A549 (cell line): ENCODE measurements around the gene GPR153. TPM values are rescaled to one million over a fixed set of nuclear protein-coding genes. Genes with fewer than 3 reads are reported as not detected.
A peak's percentile ranks its signal among the peaks of the same experiment; 100 is the strongest.

Source experiments
- ATAC-seq, 2 experiments: fragments of 200-7000 bp in 1 of 2; fragments of >200 bp in 1 of 2; cut with Nextera tagmentation in 1 of 2; cut with Tn5 transposase in 1 of 2; 3 replicates each; pipeline versions ENCODE4 v1.8.0 to v1.9.1; 2018 to 2020; ENCODE audit warnings: mild to moderate bottlenecking in 1 of 2, moderate library complexity in 1 of 2
- CTCF ChIA-PET: fragments of 300-600 bp; sonication (Branson Sonifier 250); formaldehyde crosslinking; extraction: SDS; loops from one replicate; lab custom pipeline; 2021; ENCODE audit warnings: antibody characterized with exemption, inconsistent platforms; lab: Yijun Ruan, JAX
- POLR2A ChIA-PET: fragments of 350-600 bp; formaldehyde crosslinking; extraction: SDS; loops from one replicate; lab custom pipeline; 2021; ENCODE audit warnings: antibody characterized with exemption, inconsistent platforms; lab: Yijun Ruan, JAX
- DNase-seq, 2 experiments: peaks; one replicate each; pipeline versions ENCODE4 v3.0.0 to v3.0.0-alpha.2; 2011 to 2016; ENCODE audit warnings: low read depth in 1 of 2, low spot score in 1 of 2
- FAIRE-seq: peaks from 2 replicates; lab custom pipeline; 2011; peaks lifted over from hg19 to GRCh38; lab: Jason Lieb, UNC
- H3K27ac ChIP-seq, 2 experiments: fragments of >200 bp; sonication (Bioruptor Twin); formaldehyde crosslinking; 3 replicates each; pipeline ENCODE4 v1.5.1; 2016 to 2017
- H3K4me1 ChIP-seq: fragments of >200 bp; sonication (Bioruptor Twin); formaldehyde crosslinking; 3 replicates; pipeline ENCODE4 v1.6.1; 2016
- H3K4me2 ChIP-seq: fragments of >200 bp; sonication (Bioruptor Twin); formaldehyde crosslinking; 3 replicates; pipeline ENCODE4 v1.6.1; 2016
- H3K4me3 ChIP-seq: fragments of >200 bp; sonication (Bioruptor Twin); formaldehyde crosslinking; 3 replicates; pipeline ENCODE4 v1.5.1; 2016
- H3K9me3 ChIP-seq: fragments of >200 bp; sonication (Bioruptor Twin); formaldehyde crosslinking; 3 replicates; pipeline ENCODE4 v1.6.1; 2016
- ATOH8 ChIP-seq: fragments of 250-450 bp; sonication (Bioruptor Pico); IDR thresholded peaks from 2 replicates; pipeline ENCODE4 v1.5.0; 2020; ENCODE audit warnings: low read depth, mild to moderate bottlenecking, moderate library complexity
- CHD2 ChIP-seq: fragments of 150-350 bp; IDR thresholded peaks from 2 replicates; pipeline ENCODE4 v1.6.1; 2014; ENCODE audit warnings: low read length; ENCODE audit not compliant: partially characterized antibody
- CTCF ChIP-seq: fragments of >200 bp; sonication (Bioruptor Twin); formaldehyde crosslinking; IDR thresholded peaks from 3 replicates; pipeline ENCODE4 v1.5.1; 2016
- EHF ChIP-seq: fragments of 250-450 bp; sonication (Bioruptor Pico); IDR thresholded peaks from 2 replicates; pipeline ENCODE4 v1.5.0; 2020; ENCODE audit warnings: mild to moderate bottlenecking
- EHMT2 ChIP-seq: fragments of 200-600 bp; sonication (generic); IDR thresholded peaks from 2 replicates; pipeline ENCODE4 v1.6.1; 2016; ENCODE audit warnings: antibody characterized with exemption, low read depth, mild to moderate bottlenecking, moderate library complexity
- ESRRA ChIP-seq: fragments of 150-350 bp; IDR thresholded peaks from 2 replicates; pipeline ENCODE4 v1.6.1; 2014; ENCODE audit warnings: mild to moderate bottlenecking, low read length, borderline replicate concordance
- FOSL2 ChIP-seq, 2 experiments: fragments of 450-650 bp in 1 of 2; fragments of >200 bp in 1 of 2; sonication (Bioruptor Twin) in 1 of 2; formaldehyde crosslinking; IDR thresholded peaks; 2 replicates each; pipeline versions ENCODE4 v1.5.0 to v1.6.1; 2016 to 2020; ENCODE audit warnings: mild to moderate bottlenecking in 1 of 2, moderate library complexity in 1 of 2
- HES2 ChIP-seq: fragments of >200 bp; sonication (Bioruptor Twin); formaldehyde crosslinking; IDR thresholded peaks from 2 replicates; pipeline ENCODE4 v1.6.1; 2016
- HEYL ChIP-seq: fragments of 250-450 bp; sonication (Bioruptor Pico); IDR thresholded peaks from 2 replicates; pipeline ENCODE4 v1.8.0; 2021; ENCODE audit warnings: mild to moderate bottlenecking, moderate library complexity
- HOXB13 ChIP-seq: fragments of 250-450 bp; sonication (Bioruptor Pico); IDR thresholded peaks from 2 replicates; pipeline ENCODE4 v1.5.0; 2020; ENCODE audit warnings: low read depth, mild to moderate bottlenecking, moderate library complexity
- KDM1A ChIP-seq: fragments of 200-600 bp; sonication (generic); IDR thresholded peaks from 2 replicates; pipeline ENCODE4 v1.6.1; 2016; ENCODE audit warnings: low read depth, mild to moderate bottlenecking
- MAFK ChIP-seq: fragments of 450-650 bp; IDR thresholded peaks from 2 replicates; pipeline ENCODE4 v1.6.1; 2014; ENCODE audit not compliant: partially characterized antibody
- NFE2L2 ChIP-seq: fragments of 150-350 bp; conservative IDR thresholded peaks from 2 replicates; pipeline ENCODE4 v1.6.1; 2014; ENCODE audit warnings: low read length
- POLR2AphosphoS2 ChIP-seq: conservative IDR thresholded peaks from 2 replicates; pipeline ENCODE4 v1.6.1; 2012; ENCODE audit warnings: low read length, improper control_type of control experiment, inconsistent platforms
- REST ChIP-seq: fragments of 200-600 bp; sonication (generic); IDR thresholded peaks from 2 replicates; pipeline ENCODE4 v1.6.1; 2016; ENCODE audit warnings: antibody characterized with exemption, mild to moderate bottlenecking, moderate library complexity
- RFX5 ChIP-seq: fragments of 450-650 bp; IDR thresholded peaks from 2 replicates; pipeline ENCODE4 v1.7.1; 2014; ENCODE audit warnings: antibody characterized with exemption, mild to moderate bottlenecking, moderate library complexity
- RNF2 ChIP-seq: fragments of 200-600 bp; sonication (generic); IDR thresholded peaks from 2 replicates; pipeline ENCODE4 v1.6.1; 2016; ENCODE audit warnings: low read depth, mild to moderate bottlenecking, antibody characterized with exemption, moderate library complexity, borderline replicate concordance
- SMC3 ChIP-seq: fragments of >200 bp; sonication (Bioruptor Twin); formaldehyde crosslinking; IDR thresholded peaks from 3 replicates; pipeline ENCODE4 v1.6.1; 2018; ENCODE audit warnings: inconsistent platforms
- USF2 ChIP-seq: fragments of 450-650 bp; IDR thresholded peaks from 2 replicates; pipeline ENCODE4 v1.6.1; 2014; ENCODE audit warnings: antibody characterized with exemption
- WGBS: methylation state at CpG from one replicate; pipeline ENCODE4 v1.1.6; 2017; ENCODE audit errors: missing lambda C conversion rate; 5-methylcytosine and 5-hydroxymethylcytosine counted together
- polyA plus RNA-seq, 4 experiments: library from polyadenylated mRNA; depleted of rRNA in 3 of 4; stranded (reverse); fragments of >200 nt; fragmentation: RNase III in 1 of 4; extraction: RNeasy Plus Mini Kit Qiagen cat#74134 plus additional on column Dnase treatment in 1 of 4; gene quantifications; 2 replicates in 3 of 4; 3 replicates in 1 of 4; pipeline ENCODE4 v1.2.3, GENCODE V29; 2011 to 2017
- TF ChIP-seq, protein P1 (sequence below): IDR thresholded peaks from 2 replicates; pipeline ENCODE4 v1.6.1; 2012

GPR153 gene
- polyA plus RNA-seq, 2 of the 4 experiments (the other 2 are of a cell fraction), result 0.56 to 1.4 TPM

- ChIA-PET POLR2A (no interaction called here), CTCF (no interaction called here)
- peak in 1 of 2 experiments; percentile 39; a peak in 2 of 6 replicates for ATAC-seq
- no peak overlapping the region for H3K4me3 ChIP-seq
- H3K4me2 ChIP-seq, result no peak overlapping the region
- TF ChIP-seq, protein P1, sequence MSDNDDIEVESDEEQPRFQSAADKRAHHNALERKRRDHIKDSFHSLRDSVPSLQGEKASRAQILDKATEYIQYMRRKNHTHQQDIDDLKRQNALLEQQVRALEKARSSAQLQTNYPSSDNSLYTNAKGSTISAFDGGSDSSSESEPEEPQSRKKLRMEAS, result no peak
- TF ChIP-seq HOXB13 (CRISPR knock-in tag) (no peak), ESRRA (no peak), KDM1A (no peak), MAFK (no peak), POLR2AphosphoS2 (no peak), CTCF (no peak), SMC3 (no peak), FOSL2 (IDR thresholded peaks at IDR 0.05) (no peak), FOSL2 (CRISPR knock-in tag; IDR thresholded peaks at IDR 0.05) (no peak), ATOH8 (CRISPR knock-in tag) (no peak), RFX5 (no peak), NFE2L2 (no peak), RNF2 (no peak), USF2 (no peak), EHF (CRISPR knock-in tag) (no peak), REST (no peak), HES2 (no peak)
- WGBS, result 85% methylated on average over 8 of the region's 8 CpGs
- FAIRE-seq, result no peak
- no peak for DNase-seq
- no peak overlapping the region for H3K27ac ChIP-seq
- H3K4me1 ChIP-seq, result no peaks in the 10 kb centered on the region; the same call in 2 of the 3 replicates
- no peaks in the 10 kb centered on the region for H3K9me3 ChIP-seq
Observed at GRCh38 chr1:6298530-6298929, 37.6 kb upstream of the GPR153 start.

DNA sequence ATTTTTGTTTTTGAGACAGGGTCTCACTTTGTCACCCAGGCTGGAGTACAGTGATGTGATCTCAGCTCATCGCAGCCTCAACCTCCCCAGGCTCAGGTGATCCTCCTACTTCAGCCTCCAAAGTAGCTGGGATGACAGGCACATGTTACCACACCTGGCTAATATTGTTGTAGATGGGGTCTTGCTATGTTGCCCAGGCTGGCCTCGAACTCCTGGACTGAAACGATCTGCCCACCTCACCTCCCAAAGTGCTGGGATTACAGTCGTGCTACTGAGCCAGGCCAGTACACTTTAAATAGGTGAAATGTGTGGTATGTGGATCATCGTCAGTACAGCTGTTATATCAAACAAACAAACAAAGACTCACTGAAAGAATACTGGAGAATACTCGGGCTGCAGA is 35.0 kb upstream of the GPR153 start:
- DNase-seq (no peak), FAIRE-seq (no peak), ATAC-seq (no peak)
- no peak overlapping the region for H3K27ac ChIP-seq
- H3K4me3 ChIP-seq, result no peak overlapping the region
- WGBS, result 80% methylated on average over 5 of the region's 6 CpGs
- H3K9me3 ChIP-seq, result no peaks in the 10 kb centered on the region
- POLR2A ChIA-PET, result no interaction called here
- no peak overlapping the region for H3K4me2 ChIP-seq
- TF ChIP-seq HEYL (CRISPR knock-in tag) (no peak), EHMT2 (no peak), USF2 (no peak), SMC3 (no peak), CTCF (no peak), CHD2 (no peak), RFX5 (no peak)
- TF ChIP-seq, protein P1, result no peak
- CTCF ChIA-PET, result interaction anchor here (1.1 to 2.1 kb wide), 3 partner anchors 12 to 49 kb away, joined by 3 to 6 read pairs (median 5); no protein-coding TSS in a partner anchor
- no peaks in the 10 kb centered on the region; the same call in 2 of the 3 replicates for H3K4me1 ChIP-seq
